Stimulated activated CD8-positive, alpha-beta memory T cell treated with anti-CD3 and anti-CD28 coated beads, Interleukin-4, amount 100 ng/mL, for 48 hours (primary cell): ENCODE data around the gene FXYD3.

Source experiments
- DNase-seq: peaks from one replicate; pipeline ENCODE4 v3.0.0-alpha.2; 2020

Gene FXYD3

GRCh38 chr19:35115177-35115951 is at the start of gene FXYD3:
Gene FXYD3 (plus strand): TSS chr19:35115823. CDS start chr19:35119377, 3,554 bp downstream.
- no peak for DNase-seq

- DNase-seq = no peak
Measured at GRCh38 chr19:35066121-35066520, 49.5 kb upstream of the FXYD3 start.

- peak; percentile 98 for DNase-seq
Measured at GRCh38 chr19:35066691-35067563, 48.7 kb upstream of the FXYD3 start.

- DNase-seq = no peak
Measured at GRCh38 chr19:35068941-35069634, 46.5 kb upstream of the FXYD3 start.

- no peak for DNase-seq
Measured at GRCh38 chr19:35069696-35070095, 45.9 kb upstream of the FXYD3 start.

GRCh38 chr19:35070471-35070870 is 45.2 kb upstream of the FXYD3 start:
- no peak for DNase-seq

- DNase-seq = no peak
Measured at GRCh38 chr19:35073516-35073915, 42.1 kb upstream of the FXYD3 start.

- DNase-seq = no peak
Measured at GRCh38 chr19:35073941-35074340, 41.7 kb upstream of the FXYD3 start.

- no peak for DNase-seq
Measured at GRCh38 chr19:35074426-35075201, 41.0 kb upstream of the FXYD3 start.

GRCh38 chr19:35075202-35076025 is 40.2 kb upstream of the FXYD3 start:
- no peak for DNase-seq

- DNase-seq = no peak
Measured at GRCh38 chr19:35076026-35076370, 39.6 kb upstream of the FXYD3 start.

- DNase-seq = no peak
Measured at GRCh38 chr19:35076657-35077056, 39.0 kb upstream of the FXYD3 start.

- DNase-seq = no peak
Measured at GRCh38 chr19:35077411-35078223, 38.0 kb upstream of the FXYD3 start.

GRCh38 chr19:35079826-35080225 is 35.8 kb upstream of the FXYD3 start:
- no peak for DNase-seq

- DNase-seq = no peak
Measured at GRCh38 chr19:35080613-35081170, 34.9 kb upstream of the FXYD3 start.

- DNase-seq = no peak
Measured at GRCh38 chr19:35081201-35081600, 34.4 kb upstream of the FXYD3 start.

- DNase-seq = no peak
Measured at GRCh38 chr19:35083691-35084508, 31.7 kb upstream of the FXYD3 start.

GRCh38 chr19:35084509-35084762 is 31.2 kb upstream of the FXYD3 start:
- no peak for DNase-seq

- no peak for DNase-seq
Measured at GRCh38 chr19:35085947-35086346, 29.7 kb upstream of the FXYD3 start.

GRCh38 chr19:35086455-35086854 is 29.2 kb upstream of the FXYD3 start:
- no peak for DNase-seq
